GM21381 (cell line): ENCODE results near the gene CCDC27.
"Not testable (repeated sequence)": the region's sequence is repeated elsewhere in the genome, so short reads cannot be mapped to it uniquely, and the experiment has no call there.

Experiments
- ATAC-seq: cut with Tn5 transposase; IDR thresholded peaks from one replicate; pipeline ENCODE4 v1.9.1; 2021; ENCODE audit warnings: mild to moderate bottlenecking, moderate library complexity; ENCODE audit not compliant: unreplicated experiment

The CCDC27 gene

DNA sequence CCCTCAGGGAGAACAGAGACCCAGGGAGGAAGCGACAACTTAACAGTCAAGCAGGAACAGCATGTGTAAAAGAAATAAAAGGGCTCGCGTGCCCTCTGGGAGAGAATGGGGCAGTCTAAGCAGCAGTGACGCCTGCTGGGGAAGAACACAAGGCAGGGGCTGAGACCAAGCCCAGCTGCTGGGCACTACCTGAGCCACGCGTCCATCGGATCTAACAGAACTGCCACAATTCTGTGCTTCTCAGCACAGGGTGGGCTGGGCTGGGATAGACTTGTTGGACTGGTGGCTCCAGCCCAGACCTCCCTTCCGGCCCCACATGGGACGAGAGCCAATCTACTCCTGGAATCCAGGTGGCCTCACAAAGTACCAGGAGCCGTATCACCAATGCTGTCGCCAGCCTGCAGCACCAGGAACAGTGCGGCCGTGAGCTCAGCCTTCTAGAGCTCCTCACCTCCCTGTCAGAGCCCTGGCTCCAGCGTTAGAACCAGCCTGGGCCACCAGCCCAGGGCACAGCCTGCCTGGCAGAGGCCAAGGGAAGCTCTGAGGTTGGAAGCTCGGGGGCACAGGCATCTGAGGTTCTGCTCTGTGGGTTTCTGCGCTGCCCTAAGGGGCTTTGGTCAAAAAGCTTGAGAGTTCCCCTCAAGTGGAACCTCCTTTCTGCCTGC, 36.6 kb downstream of the CCDC27 start:
- no peak for ATAC-seq

DNA sequence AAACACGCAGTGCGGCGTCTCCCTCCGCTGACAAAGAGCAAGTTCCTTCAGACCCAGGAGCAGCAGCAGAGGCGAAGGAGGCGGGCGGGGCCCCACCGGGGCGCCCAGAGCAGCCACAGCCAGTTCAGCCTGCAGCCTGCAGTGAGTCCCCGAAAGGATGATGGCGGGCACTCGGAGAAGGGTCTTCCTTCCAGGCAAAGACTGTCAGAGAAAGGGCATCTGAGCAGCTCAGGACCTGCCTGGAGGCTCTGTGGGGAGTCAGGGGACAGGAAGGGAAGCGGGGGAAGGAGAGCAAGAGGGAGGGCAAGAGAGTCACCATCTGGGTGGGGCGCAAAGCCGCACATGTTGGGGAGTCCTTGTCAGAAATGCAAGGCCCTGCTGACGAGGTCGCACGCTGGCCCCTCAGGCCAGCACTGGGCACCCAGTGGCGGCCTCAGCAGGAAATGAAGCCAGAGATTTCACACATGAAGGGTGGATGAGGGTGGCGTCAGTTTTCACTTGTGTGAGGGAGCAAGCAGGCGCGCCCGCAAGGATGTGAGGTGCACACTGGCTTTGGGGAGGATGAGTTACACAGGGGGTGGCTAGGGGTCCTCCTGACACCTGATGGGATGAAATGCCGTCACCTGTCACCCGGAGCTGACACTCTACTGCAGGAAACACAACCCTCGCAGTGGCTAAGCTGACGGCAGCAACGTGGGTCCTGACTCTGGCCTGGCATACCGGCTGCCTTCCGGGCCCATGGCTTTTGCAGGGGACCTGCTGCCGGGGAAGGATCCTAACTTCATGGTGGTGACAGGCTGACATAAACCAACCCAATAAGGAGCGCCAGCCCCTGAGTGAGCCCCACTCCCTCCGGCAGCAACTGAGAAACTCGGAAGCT, 37.4 kb downstream of the CCDC27 start:
- no peak for ATAC-seq

DNA sequence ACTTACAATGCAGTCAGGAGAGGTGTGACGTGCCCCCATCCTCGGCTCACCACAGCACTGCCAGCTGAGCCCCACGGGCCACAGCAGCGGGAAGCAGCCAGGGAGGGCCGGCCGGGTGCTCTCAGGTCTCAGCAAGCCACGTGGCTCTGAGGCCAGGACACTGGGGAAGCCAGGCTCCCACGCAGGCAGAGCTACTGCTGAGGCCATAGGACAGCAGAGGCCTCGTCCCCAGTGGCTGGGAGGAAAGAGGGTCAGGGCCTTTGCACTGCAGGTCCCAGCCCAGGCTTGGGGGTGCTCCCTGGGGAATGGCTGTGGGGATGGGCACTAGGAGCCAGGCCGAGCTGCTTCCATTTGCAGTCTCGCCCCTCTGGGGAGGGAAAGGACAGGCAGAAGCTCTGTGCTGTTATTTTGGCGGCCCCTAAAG, 38.3 kb downstream of the CCDC27 start:
- no peak for ATAC-seq

DNA sequence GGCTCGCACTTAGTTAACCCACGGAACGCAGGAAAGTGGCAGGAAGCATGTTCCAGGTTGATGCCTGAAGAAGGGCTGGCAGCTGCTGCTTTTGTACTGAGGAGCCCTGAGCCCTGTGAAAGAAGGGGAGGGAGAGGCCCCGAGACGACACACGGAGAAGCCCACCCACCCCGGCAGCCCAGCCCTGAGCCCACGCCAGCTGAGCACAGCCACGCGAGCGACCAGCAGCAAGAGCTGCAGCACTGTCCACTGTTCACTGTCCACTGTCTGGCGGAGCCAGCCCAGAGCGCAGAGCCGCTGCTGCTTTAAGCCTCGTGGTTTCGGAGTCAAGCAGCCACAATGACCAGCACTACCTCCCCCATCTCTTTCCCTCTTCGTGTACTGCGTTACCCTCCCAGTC, 38.7 kb downstream of the CCDC27 start:
- ATAC-seq = no peak

DNA sequence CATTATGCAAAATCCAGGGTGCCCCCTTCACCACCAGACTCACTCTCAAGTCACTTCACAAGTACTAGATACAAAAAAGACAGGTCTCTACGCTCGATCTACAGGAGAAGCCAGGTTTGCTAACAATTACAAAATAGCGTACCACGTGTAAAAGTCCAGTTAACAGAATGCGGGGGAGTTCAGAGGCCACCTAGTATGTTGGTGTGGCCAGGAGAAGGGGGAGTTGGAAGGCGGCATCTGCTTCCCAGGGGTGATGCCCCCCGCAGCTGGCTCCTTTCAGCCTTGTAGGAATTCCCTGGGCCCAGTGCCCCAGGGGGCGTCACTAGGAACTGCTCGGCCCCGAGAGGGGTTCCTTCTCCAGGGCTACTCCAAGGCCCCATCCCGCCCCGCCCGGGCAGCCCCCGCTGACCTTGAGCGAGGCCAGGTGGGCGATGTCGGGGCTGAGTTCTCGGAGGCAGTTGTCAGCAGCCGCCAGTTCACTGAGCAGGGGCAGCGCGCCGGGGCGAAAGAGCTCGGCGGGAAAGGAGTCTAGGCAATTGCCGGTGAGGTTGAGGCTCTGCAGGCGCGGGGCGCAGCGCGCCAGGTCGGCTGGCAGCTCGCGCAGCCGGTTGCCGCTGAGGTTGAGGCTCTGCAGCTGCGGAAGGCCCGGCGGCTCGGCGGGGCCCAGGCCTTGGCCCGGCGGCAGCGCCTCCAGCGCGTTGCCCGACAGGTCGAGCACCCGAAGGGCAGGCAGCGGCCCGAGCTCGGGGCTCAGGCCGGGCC, 43.4 kb downstream of the CCDC27 start:
- peak; percentile 30 for ATAC-seq

DNA sequence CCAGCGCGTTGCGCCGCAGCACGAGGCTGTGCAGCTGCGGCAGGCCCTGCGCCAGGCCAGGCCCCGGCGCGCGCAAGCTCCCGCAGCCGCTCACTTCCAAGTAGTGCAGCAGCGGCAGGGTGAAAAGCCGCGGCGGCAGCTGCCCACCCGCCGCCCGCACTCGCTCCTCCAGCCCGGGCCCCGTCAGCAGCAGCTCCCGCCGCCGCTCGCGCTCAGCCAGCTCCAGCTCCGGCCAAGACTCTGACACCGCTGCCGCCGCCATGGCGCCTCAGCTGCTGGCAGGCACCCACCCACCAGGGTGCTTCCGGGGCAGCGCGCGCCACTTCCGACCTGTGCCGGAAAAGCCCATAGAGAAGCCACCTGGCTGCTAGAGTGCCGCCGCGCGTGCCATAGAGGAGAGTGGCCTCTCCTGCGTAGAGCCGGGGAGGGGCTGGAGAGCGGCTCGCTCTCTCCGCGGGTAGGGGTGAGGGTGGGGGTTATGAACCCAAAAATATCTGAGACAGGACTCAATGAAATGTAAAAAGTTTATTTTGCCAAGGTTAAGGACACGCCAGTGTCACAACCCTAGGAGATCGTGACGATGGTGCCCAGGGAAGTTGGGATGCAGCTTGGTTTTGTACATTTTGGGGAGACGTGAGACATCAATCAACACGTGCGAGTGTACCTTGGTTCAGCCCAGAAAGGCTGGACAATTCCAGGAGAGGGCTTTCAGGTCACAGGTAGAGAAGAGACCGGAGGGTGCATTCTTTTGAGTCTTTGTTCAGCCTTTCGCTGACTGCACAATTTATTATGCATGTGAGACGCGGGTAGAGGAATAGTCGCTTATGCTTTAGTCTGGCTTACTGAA, 44.2 kb downstream of the CCDC27 start, which contains the start of gene LRRC47:
TSS of gene LRRC47 (minus strand) at position 284 of the 847 bp plus-strand sequence. CDS start at position 262, 22 bp downstream.
- ATAC-seq = peak; percentile 97

DNA sequence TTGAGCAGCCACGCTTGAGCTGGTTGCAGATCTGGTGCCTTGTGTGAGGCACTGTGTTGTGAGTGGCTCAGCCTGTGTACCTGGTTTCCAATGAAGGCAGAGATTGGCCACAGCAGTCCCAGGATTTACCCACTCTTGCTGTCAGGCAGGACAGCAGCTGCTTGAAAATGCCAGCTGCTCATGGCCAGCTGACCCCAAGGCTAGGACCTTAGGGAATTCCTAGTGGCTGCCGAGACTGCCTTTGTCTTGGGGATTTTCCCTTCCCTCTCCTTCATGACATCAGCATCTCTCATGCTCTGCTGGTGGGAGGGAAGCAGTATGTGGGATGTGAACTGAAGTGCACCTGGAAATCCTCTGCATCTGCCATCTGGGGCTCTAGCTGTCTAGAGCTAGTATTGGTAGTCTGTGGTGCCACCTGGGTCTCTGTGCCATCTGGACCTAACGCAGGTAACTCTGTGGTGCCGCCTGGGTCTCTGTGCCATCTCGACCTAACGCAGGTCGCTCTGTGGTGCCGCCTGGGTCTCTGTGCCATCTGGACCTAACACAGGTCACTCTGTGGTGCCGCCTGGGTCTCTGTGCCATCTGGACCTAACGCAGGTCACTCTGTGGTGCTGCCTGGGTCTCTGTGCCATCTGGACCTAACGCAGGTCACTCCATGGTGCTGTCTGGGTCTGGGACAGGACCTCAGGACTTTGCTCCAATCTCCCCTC, 47.9 kb downstream of the CCDC27 start:
- ATAC-seq = no peak

DNA sequence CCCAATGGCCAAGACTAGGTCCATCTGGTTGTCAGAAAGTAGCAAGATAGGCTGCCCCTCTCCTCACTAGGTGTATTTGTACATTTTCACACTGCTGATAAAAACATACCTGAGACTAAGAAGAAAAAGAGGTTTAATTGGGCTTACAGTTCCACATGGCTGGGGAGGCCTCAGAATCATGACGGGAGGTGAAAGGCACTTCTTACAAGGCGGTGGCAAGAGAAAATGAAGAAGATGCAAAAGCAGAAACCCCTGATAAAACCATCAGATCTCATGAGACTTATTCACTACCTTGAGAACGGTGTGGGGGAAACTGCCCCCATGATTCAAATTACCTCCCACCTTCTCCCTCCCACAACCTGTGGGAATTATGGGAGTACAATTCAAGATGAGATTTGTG, 48.5 kb downstream of the CCDC27 start:
- ATAC-seq = not testable (repeated sequence)

DNA sequence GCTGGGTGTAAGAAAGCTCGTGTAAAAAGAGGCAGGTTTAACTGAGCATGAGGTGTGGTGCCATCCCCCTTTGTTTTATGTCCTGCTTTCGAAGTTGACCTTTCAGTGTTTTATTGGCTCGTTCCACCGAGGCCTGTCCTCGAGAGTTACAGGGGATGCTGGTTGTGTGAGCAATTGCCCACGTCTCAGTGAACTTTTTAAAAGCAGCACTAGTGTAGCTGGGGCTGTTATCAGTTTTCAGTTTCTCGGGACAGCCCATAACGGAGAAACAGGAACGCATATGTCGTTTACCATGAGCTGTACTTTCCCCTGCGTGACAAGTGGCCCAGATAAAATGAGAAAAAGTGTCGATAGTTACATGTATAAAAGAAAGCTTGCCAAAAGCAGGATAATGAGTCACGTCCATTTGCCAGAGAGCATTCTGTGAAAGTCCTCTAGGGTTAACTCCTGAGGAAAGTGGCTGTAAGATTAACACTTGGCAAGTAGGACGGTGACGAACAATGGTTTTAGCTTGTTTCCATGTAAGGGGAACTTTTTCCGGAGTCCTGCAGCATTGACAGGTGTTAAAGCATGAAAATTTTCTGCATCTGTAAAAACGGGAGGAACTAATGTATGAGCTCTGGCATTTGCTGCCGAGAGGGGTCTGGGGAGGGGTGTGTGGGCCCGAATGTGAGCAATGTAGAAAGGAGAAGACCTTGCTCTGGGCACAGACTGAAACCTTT, 51.8 kb downstream of the CCDC27 start:
- no peak for ATAC-seq

DNA sequence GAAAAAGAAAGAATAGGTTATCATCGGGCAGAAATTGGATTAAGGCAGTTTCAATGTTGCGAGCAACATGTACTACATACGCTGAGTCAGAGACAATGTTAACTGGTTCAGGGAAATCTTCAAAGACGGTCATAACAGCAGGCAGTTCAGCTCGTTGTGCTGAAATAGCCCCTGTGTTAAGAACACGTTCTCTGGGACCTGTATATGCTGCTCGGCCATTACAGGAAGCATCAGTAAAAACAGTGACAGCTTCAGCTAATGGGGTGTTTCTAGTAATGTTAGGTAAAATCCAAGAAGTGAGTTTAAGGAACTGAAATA, 52.3 kb downstream of the CCDC27 start:
- not testable (repeated sequence) for ATAC-seq

DNA sequence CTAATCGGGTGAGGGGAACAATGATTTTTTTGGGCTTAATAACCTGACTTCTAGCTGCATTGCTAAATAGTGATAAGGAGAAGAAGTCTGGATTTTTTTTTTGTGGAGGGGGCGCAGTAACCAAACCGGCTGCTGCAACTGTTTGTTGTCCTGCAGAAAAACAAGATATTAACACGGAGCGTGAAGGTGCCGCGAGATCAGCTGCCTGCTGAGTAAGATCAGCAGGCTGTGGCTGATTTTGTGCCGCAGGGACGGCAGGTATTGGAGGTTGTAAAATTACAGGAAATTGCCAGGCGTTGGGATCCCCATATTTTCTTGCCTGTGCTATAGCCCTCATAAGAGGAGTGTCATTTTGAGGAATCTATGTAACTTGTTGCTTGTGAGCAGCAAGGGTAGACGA, 52.8 kb downstream of the CCDC27 start:
- ATAC-seq = no peak

DNA sequence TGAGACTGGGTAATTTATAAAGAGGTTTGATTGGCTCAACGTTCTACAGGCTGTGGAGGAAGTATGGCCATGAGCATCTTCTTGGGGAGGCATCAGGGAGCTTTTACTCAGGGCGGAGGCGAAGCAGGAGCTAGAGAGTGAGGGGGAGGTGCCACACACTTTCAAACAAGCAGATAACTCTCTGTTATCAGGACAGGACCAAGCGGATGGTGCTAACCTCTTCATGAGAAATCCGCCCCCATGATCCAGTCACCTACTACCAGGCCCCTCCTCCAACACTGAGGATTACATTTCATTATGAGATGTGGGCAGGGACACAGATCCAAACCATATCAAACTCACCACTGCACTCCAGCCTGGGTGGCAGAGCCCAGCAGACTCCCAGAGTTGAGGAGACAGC, 55.5 kb downstream of the CCDC27 start:
- no peak for ATAC-seq

DNA sequence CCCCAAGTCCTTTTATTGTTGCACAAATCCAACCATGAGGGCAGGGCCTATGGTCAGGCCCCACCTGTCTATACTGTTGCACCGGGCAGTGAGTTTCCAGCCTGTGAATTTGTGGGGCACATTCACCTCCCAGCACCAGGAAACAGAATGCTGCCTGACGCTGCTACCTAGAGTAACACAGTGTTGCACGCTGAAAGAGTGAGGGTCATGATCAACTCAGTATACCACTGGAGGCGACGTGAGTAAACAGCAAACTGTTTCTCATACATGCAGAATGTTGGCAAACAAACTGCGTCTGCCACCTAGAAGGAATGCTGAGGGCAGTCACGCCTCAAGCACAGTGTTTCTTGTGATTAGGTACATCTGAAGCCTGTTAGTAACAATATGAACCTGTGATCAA, 57.4 kb downstream of the CCDC27 start:
- ATAC-seq = no peak

DNA sequence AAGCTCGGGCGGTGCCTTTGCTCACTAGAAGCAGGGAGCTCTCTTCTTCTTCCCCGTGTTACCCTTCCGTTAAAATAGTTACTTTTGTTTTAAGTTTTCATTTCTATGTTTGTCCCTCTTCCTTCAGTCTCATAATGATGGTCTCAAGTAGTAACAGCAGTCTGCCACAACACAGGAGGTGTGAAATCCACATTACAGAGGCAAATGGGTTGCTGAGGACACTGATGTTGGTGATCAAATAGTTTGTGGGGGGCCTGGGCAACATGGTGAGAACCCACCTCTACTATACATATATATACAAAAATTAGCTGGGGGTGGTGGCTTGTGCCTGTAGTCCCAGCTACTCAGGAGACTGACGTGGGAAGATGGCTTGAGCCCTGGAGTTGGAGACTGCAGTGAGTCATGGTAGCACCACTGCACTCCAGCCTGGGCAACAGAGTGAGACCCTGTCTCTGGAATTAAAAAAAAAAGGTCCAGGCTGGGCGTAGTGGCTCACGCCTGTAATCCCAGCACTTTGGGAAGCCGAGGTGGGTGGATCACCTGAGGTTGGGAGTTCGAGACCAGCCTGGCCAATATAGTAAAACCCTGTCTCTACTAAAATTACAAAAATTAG, 58.0 kb downstream of the CCDC27 start:
- not testable (repeated sequence) for ATAC-seq

DNA sequence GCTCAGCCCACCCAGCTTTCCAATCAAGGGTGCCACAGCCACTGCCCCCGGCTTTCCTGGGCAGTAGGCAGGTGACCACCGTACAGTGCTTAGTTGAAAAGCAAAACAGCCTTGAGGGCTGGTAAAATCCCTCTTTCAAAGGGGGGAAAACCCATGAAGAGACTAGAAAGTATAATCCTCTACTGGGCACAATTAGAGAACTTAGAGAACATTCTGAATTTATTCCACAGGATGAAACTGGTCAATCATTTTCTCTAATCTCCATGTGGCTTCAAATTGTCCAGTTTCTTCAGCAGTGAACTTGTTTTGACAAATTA, 59.3 kb downstream of the CCDC27 start:
- no peak for ATAC-seq

DNA sequence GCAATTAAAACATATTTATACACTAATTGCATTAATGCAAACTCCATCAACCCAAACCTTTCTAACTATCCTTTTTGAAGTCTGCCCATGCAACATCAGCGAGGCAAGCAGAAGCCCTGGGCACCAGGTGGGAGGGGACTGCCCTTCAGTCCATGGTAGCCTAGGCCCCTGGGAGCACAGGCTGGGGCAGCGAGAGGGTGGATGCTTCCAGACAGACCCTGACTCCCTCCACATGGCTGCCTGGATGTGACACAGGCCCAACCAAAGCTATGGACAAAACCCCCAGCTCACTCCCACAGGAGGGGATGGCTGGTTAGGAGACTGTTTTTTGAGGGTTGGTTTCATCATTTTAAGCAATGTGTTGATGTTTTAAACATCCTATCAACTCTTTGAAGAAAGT, 61.8 kb downstream of the CCDC27 start:
- ATAC-seq = no peak

DNA sequence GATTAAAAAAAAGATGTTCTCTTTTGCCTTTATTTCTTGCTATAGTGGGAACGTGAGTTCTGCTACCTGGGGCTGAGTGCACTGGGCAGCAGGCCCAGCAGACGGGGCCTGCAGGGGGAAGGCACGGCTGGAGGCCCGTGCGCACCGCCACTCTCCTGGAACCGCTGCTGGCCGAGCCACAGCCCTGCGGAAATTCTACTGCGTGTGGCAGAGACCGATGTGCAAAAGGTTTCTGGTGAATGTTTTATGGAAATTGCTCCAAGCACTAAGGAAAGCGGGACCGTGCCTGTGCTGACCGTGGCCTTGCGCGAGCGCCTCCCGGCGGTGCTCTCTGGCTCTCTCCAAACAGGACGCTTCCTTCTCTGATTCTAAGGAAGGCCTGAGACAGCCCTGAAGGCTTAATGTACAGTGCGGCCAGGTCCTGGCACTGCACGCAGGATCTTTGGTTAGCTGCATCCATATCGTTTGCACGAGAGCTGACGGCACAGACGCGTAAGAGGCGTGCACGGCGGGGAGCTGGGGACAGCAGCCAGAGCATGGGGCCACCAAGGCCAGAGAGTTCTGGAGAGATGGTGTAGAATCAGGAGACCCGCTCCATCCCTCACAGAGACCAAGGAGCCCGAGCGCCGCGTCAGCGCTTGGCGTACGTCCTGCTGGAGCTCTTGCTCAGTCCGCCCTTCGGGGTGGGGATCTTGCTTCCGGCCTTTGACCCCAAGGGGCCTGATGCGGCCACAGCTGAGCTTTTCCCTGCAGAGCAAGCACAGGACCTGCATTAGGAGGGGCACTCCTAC, 62.7 kb downstream of the CCDC27 start:
- ATAC-seq = no peak
